H1 (cell line): ENCODE data around the gene LIPF. TPM values are rescaled to one million over a fixed set of nuclear protein-coding genes. Genes with fewer than 3 reads are reported as not detected.
A peak's percentile ranks its signal among the peaks of the same experiment; 100 is the strongest.

ENCODE experiments used
- CTCF ChIA-PET: fragments of 300-600 bp; sonication (Branson Sonifier 250); formaldehyde crosslinking; loops from one replicate; lab custom pipeline; 2021; ENCODE audit not compliant: partially characterized antibody; lab: Charles Lee
- POLR2A ChIA-PET: fragments of 300-600 bp; sonication (Branson Sonifier 250); formaldehyde crosslinking; loops from one replicate; lab custom pipeline; 2021; ENCODE audit warnings: inconsistent platforms; ENCODE audit not compliant: partially characterized antibody; lab: Charles Lee
- DNase-seq, 2 experiments: peaks; one replicate each; pipeline versions ENCODE4 v3.0.0 to v3.0.0-alpha.2; 2010 to 2022; ENCODE audit warnings: low spot score in 2 of 2, low read depth in 1 of 2, mixed read lengths in 1 of 2
- FAIRE-seq: peaks from 2 replicates; lab custom pipeline; 2011; peaks lifted over from hg19 to GRCh38; lab: Jason Lieb, UNC
- H2AFZ ChIP-seq: 2 replicates; pipeline ENCODE4 v1.8.1; 2012; ENCODE audit warnings: low read length, inconsistent platforms
- H2AK5ac ChIP-seq: 2 replicates; pipeline ENCODE4 v1.6.1; 2013; ENCODE audit warnings: low read depth, low read length
- H2BK120ac ChIP-seq: replicated peaks from 2 replicates; pipeline ENCODE3; 2013; ENCODE audit warnings: low read depth, low read length, inconsistent platforms
- H2BK12ac ChIP-seq: 2 replicates; pipeline ENCODE4 v1.6.1; 2013; ENCODE audit warnings: low read depth, low read length
- H2BK15ac ChIP-seq: 2 replicates; pipeline ENCODE4 v1.6.1; 2013; ENCODE audit warnings: low read length
- H2BK20ac ChIP-seq: 2 replicates; pipeline ENCODE4 v1.6.1; 2013; ENCODE audit warnings: low read length
- H2BK5ac ChIP-seq: 2 replicates; pipeline ENCODE4 v1.6.1; 2013; ENCODE audit warnings: low read depth, low read length
- H3K14ac ChIP-seq: 2 replicates; pipeline ENCODE4 v1.6.1; 2013; ENCODE audit warnings: inconsistent platforms; ENCODE audit not compliant: insufficient read length
- H3K18ac ChIP-seq: 2 replicates; pipeline ENCODE4 v1.6.1; 2013; ENCODE audit warnings: low read length; ENCODE audit errors: extremely low read depth
- H3K23ac ChIP-seq: 2 replicates; pipeline ENCODE4 v1.6.1; 2013; ENCODE audit warnings: inconsistent platforms; ENCODE audit not compliant: insufficient read length
- H3K23me2 ChIP-seq: 2 replicates; pipeline ENCODE4 v1.6.1; 2013; ENCODE audit warnings: low read depth, low read length
- H3K27ac ChIP-seq: 2 replicates; pipeline ENCODE4 v1.6.1; 2011; ENCODE audit warnings: low read depth, low read length, inconsistent platforms
- H3K27me3 ChIP-seq, 4 experiments: replicated peaks in 1 of 4; 1 replicate in 1 of 4; 2 replicates in 3 of 4; pipeline versions ENCODE4 v1.6.1 to v1.8.1; 2011 to 2013; ENCODE audit warnings: low read length in 3 of 4, mild to moderate bottlenecking in 3 of 4, inconsistent platforms in 2 of 4, mixed read lengths in 2 of 4, moderate library complexity in 1 of 4; ENCODE audit not compliant: control insufficient read depth in 3 of 4, insufficient read depth in 3 of 4; ENCODE audit errors: extremely low read depth in 1 of 4
- H3K36me3 ChIP-seq, 4 experiments: 2 replicates each; pipeline versions ENCODE4 v1.6.1 to v1.8.1; 2011 to 2013; ENCODE audit warnings: mild to moderate bottlenecking in 4 of 4, low read length in 3 of 4, moderate library complexity in 2 of 4, control low read depth in 1 of 4, inconsistent platforms in 1 of 4; ENCODE audit not compliant: insufficient read depth in 4 of 4, control insufficient read depth in 2 of 4
- H3K4ac ChIP-seq: replicated peaks from 2 replicates; pipeline ENCODE3; 2013; ENCODE audit warnings: low read length, low read depth, mixed read lengths, inconsistent platforms; ENCODE audit not compliant: insufficient read length
- H3K4me1 ChIP-seq, 4 experiments: replicated peaks in 1 of 4; 1 replicate in 1 of 4; 2 replicates in 3 of 4; pipeline versions ENCODE4 v1.6.1 to v1.8.1; 2011 to 2013; ENCODE audit warnings: low read length in 3 of 4, inconsistent platforms in 2 of 4, mixed read lengths in 1 of 4; ENCODE audit not compliant: insufficient read depth in 4 of 4, control insufficient read depth in 3 of 4
- H3K4me2 ChIP-seq, 2 experiments: 2 replicates each; pipeline versions ENCODE4 v1.6.1 to v1.8.1; 2011 to 2013; ENCODE audit warnings: low read depth in 2 of 2, low read length in 2 of 2, control low read depth in 1 of 2, inconsistent platforms in 1 of 2, mild to moderate bottlenecking in 1 of 2; ENCODE audit not compliant: insufficient read depth in 1 of 2
- H3K4me3 ChIP-seq, 4 experiments: fragments of 200-600, 300-600 bp in 1 of 4; sonication (generic), shearing (Covaris generic), sonication (Bioruptor Twin) in 1 of 4; 2 replicates each; pipeline versions ENCODE4 v1.5.1 to v1.8.1; 2011 to 2016; ENCODE audit warnings: low read length in 4 of 4, low read depth in 3 of 4, control low read depth in 2 of 4, inconsistent platforms in 2 of 4, mild to moderate bottlenecking in 2 of 4, mixed read lengths in 1 of 4, moderate library complexity in 1 of 4; ENCODE audit not compliant: insufficient read depth in 2 of 4; ENCODE audit errors: extremely low read depth in 1 of 4
- H3K56ac ChIP-seq: replicated peaks from 2 replicates; pipeline ENCODE3; 2013; ENCODE audit warnings: low read depth, mild to moderate bottlenecking, mixed read lengths, low read length, inconsistent platforms; ENCODE audit not compliant: insufficient read length
- H3K79me1 ChIP-seq: 2 replicates; pipeline ENCODE4 v1.6.1; 2013; ENCODE audit warnings: low read depth, low read length, control low read depth
- H3K79me2 ChIP-seq, 2 experiments: 2 replicates each; pipeline versions ENCODE4 v1.6.1 to v1.8.1; 2012 to 2013; ENCODE audit warnings: low read length in 2 of 2, mild to moderate bottlenecking in 2 of 2, inconsistent platforms in 1 of 2; ENCODE audit not compliant: insufficient read depth in 2 of 2, control insufficient read depth in 1 of 2
- H3K9ac ChIP-seq, 4 experiments: replicated peaks in 1 of 4; 1 replicate in 1 of 4; 2 replicates in 3 of 4; pipeline versions ENCODE4 v1.6.1 to v1.8.1; 2011 to 2013; ENCODE audit warnings: low read depth in 3 of 4, low read length in 3 of 4, control low read depth in 2 of 4, mild to moderate bottlenecking in 2 of 4, moderate library complexity in 2 of 4, inconsistent platforms in 1 of 4; ENCODE audit errors: extremely low read depth in 1 of 4
- H3K9me3 ChIP-seq, 2 experiments: 2 replicates each; pipeline versions ENCODE4 v1.6.1 to v1.8.1; 2012 to 2013; ENCODE audit warnings: mild to moderate bottlenecking in 2 of 2, moderate library complexity in 2 of 2, control low read depth in 1 of 2, inconsistent platforms in 1 of 2, low read depth in 1 of 2, low read length in 1 of 2, mixed read lengths in 1 of 2; ENCODE audit not compliant: insufficient read depth in 2 of 2
- H4K20me1 ChIP-seq, 2 experiments: replicated peaks in 1 of 2; 2 replicates each; pipeline versions ENCODE3 to v1.8.1; 2011 to 2013; ENCODE audit warnings: inconsistent platforms in 2 of 2, low read length in 2 of 2, mild to moderate bottlenecking in 1 of 2; ENCODE audit not compliant: insufficient read depth in 2 of 2, control insufficient read depth in 1 of 2
- H4K5ac ChIP-seq: 2 replicates; pipeline ENCODE4 v1.6.1; 2013; ENCODE audit warnings: low read length, low read depth, mixed read lengths, inconsistent platforms; ENCODE audit not compliant: insufficient read length
- H4K8ac ChIP-seq: 2 replicates; pipeline ENCODE4 v1.8.0; 2013; ENCODE audit warnings: mild to moderate bottlenecking, moderate library complexity, low read length, inconsistent platforms; ENCODE audit not compliant: insufficient read depth; ENCODE audit errors: extremely low read depth
- H4K91ac ChIP-seq: replicated peaks from 2 replicates; pipeline ENCODE3; 2013; ENCODE audit warnings: low read length, mixed read lengths, inconsistent platforms; ENCODE audit not compliant: insufficient read length
- BACH1 ChIP-seq: IDR thresholded peaks from 2 replicates; pipeline ENCODE4 v1.6.1; 2012; ENCODE audit warnings: low read length, improper control_type of control experiment
- CEBPB ChIP-seq: IDR thresholded peaks from 2 replicates; pipeline ENCODE4 v1.6.1; 2012; ENCODE audit warnings: low read depth, low read length
- CHD1 ChIP-seq: IDR thresholded peaks from 2 replicates; pipeline ENCODE4 v1.6.1; 2012; ENCODE audit warnings: low read depth, low read length, improper control_type of control experiment
- CHD2 ChIP-seq: IDR thresholded peaks from 2 replicates; pipeline ENCODE4 v1.6.1; 2012; ENCODE audit warnings: low read length, improper control_type of control experiment
- EZH2 ChIP-seq: fragments of 200-600 bp; sonication (generic); IDR thresholded peaks from 2 replicates; pipeline ENCODE4 v1.7.1; 2012; ENCODE audit warnings: low read depth, mild to moderate bottlenecking, moderate library complexity, low read length, inconsistent platforms; ENCODE audit not compliant: severe bottlenecking
- GABPA ChIP-seq: IDR thresholded peaks from 2 replicates; pipeline ENCODE4 v1.6.1; 2011; ENCODE audit warnings: mild to moderate bottlenecking, low read length, moderate library complexity, borderline replicate concordance; ENCODE audit not compliant: insufficient read depth
- MAX ChIP-seq: IDR thresholded peaks from 2 replicates; pipeline ENCODE4 v1.6.1; 2012; ENCODE audit warnings: inconsistent platforms
- NANOG ChIP-seq: IDR thresholded peaks from 2 replicates; pipeline ENCODE4 v1.6.1; 2011; ENCODE audit warnings: low read length, low read depth, mild to moderate bottlenecking, inconsistent platforms; ENCODE audit not compliant: insufficient read depth, poor library complexity, severe bottlenecking
- POU5F1 ChIP-seq: IDR thresholded peaks from 2 replicates; pipeline ENCODE4 v1.6.1; 2011; ENCODE audit warnings: low read depth, mild to moderate bottlenecking, low read length, moderate library complexity
- SP1 ChIP-seq: IDR thresholded peaks from 2 replicates; pipeline ENCODE4 v1.6.1; 2011; ENCODE audit warnings: low read depth, low read length
- TAF1 ChIP-seq: IDR thresholded peaks from 2 replicates; pipeline ENCODE4 v1.6.1; 2011; ENCODE audit warnings: mild to moderate bottlenecking, low read depth, low read length
- TAF7 ChIP-seq: optimal IDR thresholded peaks from 2 replicates; pipeline ENCODE3; 2011; ENCODE audit warnings: low read depth, mild to moderate bottlenecking, inconsistent platforms, low read length, moderate library complexity, borderline replicate concordance
- TCF12 ChIP-seq: IDR thresholded peaks from 2 replicates; pipeline ENCODE4 v1.6.1; 2011; ENCODE audit warnings: low read depth, mild to moderate bottlenecking, low read length
- WGBS, 2 experiments: shearing (Covaris generic) in 1 of 2; methylation state at CpG; one replicate each; pipeline versions ENCODE4 v1.1.6 to v1.1.7; 2013 to 2015; ENCODE audit warnings: low lambda C conversion rate in 2 of 2, mixed read lengths in 2 of 2, inconsistent platforms in 1 of 2, low coverage in 1 of 2, missing lambda C conversion rate in 1 of 2; ENCODE audit not compliant: insufficient replicate concordance in 2 of 2, insufficient coverage in 1 of 2, insufficient read length in 1 of 2; ENCODE audit errors: extremely low coverage in 1 of 2, missing lambda C conversion rate in 1 of 2; 5-methylcytosine and 5-hydroxymethylcytosine counted together
- polyA plus RNA-seq, 7 experiments: library from polyadenylated mRNA; depleted of rRNA in 3 of 7; stranded (reverse) in 5 of 7; unstranded in 2 of 7; fragments of >200 nt in 5 of 7; fragments of 200-250 nt in 2 of 7; gene quantifications; 1 replicate in 5 of 7; 2 replicates in 1 of 7; 4 replicates in 1 of 7; pipeline versions ENCODE4 v1.2.1 to v1.2.3, GENCODE V29; 2011 to 2013; ENCODE audit warnings: missing spikeins in 2 of 7, mixed read lengths in 2 of 7
- total RNA-seq: library from RNA; stranded (reverse); fragmentation: NEBNext Ultra II Directional; extraction: Animal tissue kit (Norgen Biotek cat#: 25700); gene quantifications from 2 replicates; pipeline ENCODE4 v1.2.1, GENCODE V29; 2021

LIPF gene
- total and polyA plus RNA-seq, 2 of the 8 experiments (the other 6 are each of a cell fraction or from before 2014, with no cell fraction given) = not detected

- no peak overlapping the region for H2BK120ac ChIP-seq
- no peak overlapping the region for H4K5ac ChIP-seq
- no peak overlapping the region for H2BK20ac ChIP-seq
- no peak overlapping the region for H3K4ac ChIP-seq
- H4K20me1 ChIP-seq = peaks cover 0 to 2% of the 10 kb centered on the region in 2 experiments
- H3K36me3 ChIP-seq = no peaks in the 10 kb centered on the region
- ChIA-PET CTCF (interaction anchor here (0.8 to 1.9 kb wide), 5 partner anchors 10 to 200 kb away, joined by 3 to 6 read pairs (median 3); no protein-coding TSS in a partner anchor), POLR2A (interaction anchor here (0.9 kb wide), 1 partner anchor 22 kb away, joined by 4 read pairs; no protein-coding TSS in a partner anchor)
- H3K27me3 ChIP-seq = peaks cover 43 to 88% (median 74%) of the 10 kb centered on the region in 4 experiments
- no peak overlapping the region for H3K27ac ChIP-seq
- no peaks in the 10 kb centered on the region for H3K79me1 ChIP-seq
- H3K9ac ChIP-seq = no peak overlapping the region
- H3K4me1 ChIP-seq = peaks cover 0 to 5% (median 2%) of the 10 kb centered on the region in 4 experiments; a peak in 1 of 7 replicates
- H3K23ac ChIP-seq = no peak overlapping the region
- no peak overlapping the region for H4K91ac ChIP-seq
- H2BK5ac ChIP-seq = no peak overlapping the region
- no peak overlapping the region for H3K56ac ChIP-seq
- H4K8ac ChIP-seq = no peak overlapping the region
- DNase-seq (peak in 1 of 2 experiments; percentile 66), FAIRE-seq (peak; percentile 88)
- H3K79me2 ChIP-seq = no peaks in the 10 kb centered on the region
- H3K4me2 ChIP-seq = peak overlapping the region in 1 of 2 experiments; percentile 1; a peak in 1 of 4 replicates
- no peaks in the 10 kb centered on the region for H3K9me3 ChIP-seq
- H3K18ac ChIP-seq = no peak overlapping the region
- 9% methylated on average over 4 of the region's 4 CpGs; no CpG with 5 or more reads in 1 of the 2 experiments for WGBS, 2 experiments
- no peak overlapping the region for H2BK15ac ChIP-seq
- no peak overlapping the region for H2AFZ ChIP-seq
- H3K14ac ChIP-seq = no peak overlapping the region
- H3K23me2 ChIP-seq = no peaks in the 10 kb centered on the region
- no peak overlapping the region for H2BK12ac ChIP-seq
- H3K4me3 ChIP-seq = no peak overlapping the region
- H2AK5ac ChIP-seq = no peak overlapping the region
- TF ChIP-seq TCF12 = peak; percentile 100
- TF ChIP-seq MAX = no peak
- no peak for TF ChIP-seq EZH2
- TF ChIP-seq TAF1 = no peak
- TF ChIP-seq BACH1 = no peak
- TF ChIP-seq TAF7 = no peak
- no peak for TF ChIP-seq CHD2
- no peak for TF ChIP-seq CEBPB
- no peak for TF ChIP-seq GABPA
- TF ChIP-seq CHD1 = no peak
- no peak; the same call in none of the 2 replicates for TF ChIP-seq SP1
- TF ChIP-seq POU5F1 = peak; percentile 82; the same call in 1 of the 2 replicates
- TF ChIP-seq NANOG = peak; percentile 79
Observed at GRCh38 chr10:88702848-88703597, 38.8 kb downstream of the LIPF start.
